Stimulated activated CD8-positive, alpha-beta memory T cell treated with anti-CD3 and anti-CD28 coated beads, Interleukin-4, amount 100 ng/mL, for 24 hours (primary cell): ENCODE measurements around the gene KCNK4.
"Not testable (repeated sequence)": the region's sequence is repeated elsewhere in the genome, so short reads cannot be mapped to it uniquely, and the experiment has no call there.

ENCODE experiments used
- DNase-seq: peaks from one replicate; pipeline ENCODE4 v3.0.0-alpha.2; 2020; ENCODE audit warnings: low read depth

KCNK4 gene

GRCh38 chr11:64307795-64308194 lies 16.7 kb downstream of the KCNK4 start:
- DNase-seq = not testable (repeated sequence)

GRCh38 chr11:64312947-64313346 lies 21.8 kb downstream of the KCNK4 start:
- DNase-seq = no peak

- DNase-seq = no peak
Observed at GRCh38 chr11:64313491-64314145, 22.5 kb downstream of the KCNK4 start.

- DNase-seq = no peak
Observed at GRCh38 chr11:64314146-64314804, 23.2 kb downstream of the KCNK4 start.

GRCh38 chr11:64314805-64315561 lies 23.9 kb downstream of the KCNK4 start:
- DNase-seq = no peak

- DNase-seq = not testable (repeated sequence)
Observed at GRCh38 chr11:64315667-64316526, 24.8 kb downstream of the KCNK4 start.

GRCh38 chr11:64316672-64317324 lies 25.7 kb downstream of the KCNK4 start:
- no peak for DNase-seq

- DNase-seq = peak; percentile 91
Observed at GRCh38 chr11:64317325-64317960, 26.3 kb downstream of the KCNK4 start, which contains the start of gene TRMT112. Gene TRMT112 (minus strand): TSS chr11:64317559. CDS start chr11:64317526, 33 bp downstream.

GRCh38 chr11:64317961-64318765 lies 27.1 kb downstream of the KCNK4 start, which contains the start of gene PRDX5:
Gene PRDX5 (plus strand): TSS chr11:64318121. CDS start chr11:64318216, 95 bp downstream.
- DNase-seq = peak; percentile 90

GRCh38 chr11:64318766-64319761 lies 28.0 kb downstream of the KCNK4 start:
- DNase-seq = no peak

GRCh38 chr11:64320556-64320955 lies 29.5 kb downstream of the KCNK4 start:
- no peak for DNase-seq

GRCh38 chr11:64321026-64321425 lies 29.9 kb downstream of the KCNK4 start:
- DNase-seq = no peak

- no peak for DNase-seq
Observed at GRCh38 chr11:64321533-64321932, 30.4 kb downstream of the KCNK4 start.

- no peak for DNase-seq
Observed at GRCh38 chr11:64322925-64323260, 31.8 kb downstream of the KCNK4 start.

GRCh38 chr11:64323373-64323772 lies 32.3 kb downstream of the KCNK4 start:
- no peak for DNase-seq

GRCh38 chr11:64323984-64324383 lies 32.9 kb downstream of the KCNK4 start:
- DNase-seq = not testable (repeated sequence)

GRCh38 chr11:64324692-64325469 lies 33.8 kb downstream of the KCNK4 start:
- no peak for DNase-seq

GRCh38 chr11:64327375-64327774 lies 36.3 kb downstream of the KCNK4 start:
- DNase-seq = no peak
